SU-DHL-6 (cell line): Measurements from ENCODE around the gene ABHD5.

ENCODE experiments used
- EZH2phosphoT487 ChIP-seq: fragments of 200-600 bp; sonication (generic), shearing (Covaris generic); conservative IDR thresholded peaks from 2 replicates; pipeline ENCODE4 v1.6.1; 2018; ENCODE audit warnings: mild to moderate bottlenecking, antibody characterized with exemption, low read length, moderate library complexity, mixed read lengths
- TF ChIP-seq, protein P1 (sequence below): fragments of 200-600 bp; sonication (generic); IDR thresholded peaks from one replicate; pipeline ENCODE4 v1.5.1; 2017; ENCODE audit warnings: antibody characterized with exemption, mild to moderate bottlenecking, low read length, moderate library complexity; ENCODE audit not compliant: insufficient read depth, poor library complexity, severe bottlenecking

DNA sequence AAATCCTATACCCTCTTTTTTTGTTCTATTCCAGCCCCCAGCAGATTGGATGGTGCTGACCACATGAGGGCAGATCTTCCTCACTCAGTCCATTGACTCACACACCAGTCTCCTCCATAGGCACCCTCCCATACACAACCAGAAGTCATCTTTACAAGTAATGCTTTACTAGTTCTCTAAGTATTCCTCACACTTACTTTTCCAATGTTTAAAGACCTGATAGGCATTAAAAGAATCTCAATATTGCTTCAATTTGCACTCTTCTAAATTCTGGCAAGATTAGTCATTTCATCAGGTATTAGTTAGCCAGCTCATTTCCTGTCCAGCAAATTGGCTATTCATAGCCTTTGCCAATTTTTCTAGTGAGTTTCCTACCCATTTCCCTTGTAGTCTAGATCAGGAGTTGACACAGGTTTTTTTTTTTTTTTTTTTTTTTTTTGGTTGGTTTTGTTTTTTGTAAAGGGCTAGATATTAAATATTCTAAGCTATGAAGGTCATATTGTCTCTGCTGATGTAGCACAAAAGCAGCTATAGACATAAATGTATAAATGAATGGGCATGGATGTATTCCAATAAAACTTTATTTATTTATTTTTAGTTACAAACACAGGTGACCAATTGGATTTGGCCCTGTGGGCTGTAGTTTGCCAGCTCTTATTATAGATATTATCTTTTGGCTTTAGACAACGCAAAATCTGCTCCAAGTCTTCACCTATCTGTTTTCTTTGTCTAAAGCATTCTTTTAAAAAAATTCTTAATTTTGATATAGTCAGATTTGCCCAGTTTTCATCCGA lies 76.1 kb downstream of the ABHD5 start:
- TF ChIP-seq, protein P1, sequence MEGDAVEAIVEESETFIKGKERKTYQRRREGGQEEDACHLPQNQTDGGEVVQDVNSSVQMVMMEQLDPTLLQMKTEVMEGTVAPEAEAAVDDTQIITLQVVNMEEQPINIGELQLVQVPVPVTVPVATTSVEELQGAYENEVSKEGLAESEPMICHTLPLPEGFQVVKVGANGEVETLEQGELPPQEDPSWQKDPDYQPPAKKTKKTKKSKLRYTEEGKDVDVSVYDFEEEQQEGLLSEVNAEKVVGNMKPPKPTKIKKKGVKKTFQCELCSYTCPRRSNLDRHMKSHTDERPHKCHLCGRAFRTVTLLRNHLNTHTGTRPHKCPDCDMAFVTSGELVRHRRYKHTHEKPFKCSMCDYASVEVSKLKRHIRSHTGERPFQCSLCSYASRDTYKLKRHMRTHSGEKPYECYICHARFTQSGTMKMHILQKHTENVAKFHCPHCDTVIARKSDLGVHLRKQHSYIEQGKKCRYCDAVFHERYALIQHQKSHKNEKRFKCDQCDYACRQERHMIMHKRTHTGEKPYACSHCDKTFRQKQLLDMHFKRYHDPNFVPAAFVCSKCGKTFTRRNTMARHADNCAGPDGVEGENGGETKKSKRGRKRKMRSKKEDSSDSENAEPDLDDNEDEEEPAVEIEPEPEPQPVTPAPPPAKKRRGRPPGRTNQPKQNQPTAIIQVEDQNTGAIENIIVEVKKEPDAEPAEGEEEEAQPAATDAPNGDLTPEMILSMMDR: no peak
- no peak for TF ChIP-seq EZH2phosphoT487
